GM19372 (cell line): ENCODE measurements around the gene AK1.
"Not testable (repeated sequence)": the region's sequence is repeated elsewhere in the genome, so short reads cannot be mapped to it uniquely, and the experiment has no call there.

ENCODE experiments used
- ATAC-seq: cut with Tn5 transposase; IDR thresholded peaks from one replicate; pipeline ENCODE4 v1.9.1; 2021; ENCODE audit warnings: mild to moderate bottlenecking, low read depth, moderate library complexity; ENCODE audit not compliant: unreplicated experiment

The AK1 gene

DNA sequence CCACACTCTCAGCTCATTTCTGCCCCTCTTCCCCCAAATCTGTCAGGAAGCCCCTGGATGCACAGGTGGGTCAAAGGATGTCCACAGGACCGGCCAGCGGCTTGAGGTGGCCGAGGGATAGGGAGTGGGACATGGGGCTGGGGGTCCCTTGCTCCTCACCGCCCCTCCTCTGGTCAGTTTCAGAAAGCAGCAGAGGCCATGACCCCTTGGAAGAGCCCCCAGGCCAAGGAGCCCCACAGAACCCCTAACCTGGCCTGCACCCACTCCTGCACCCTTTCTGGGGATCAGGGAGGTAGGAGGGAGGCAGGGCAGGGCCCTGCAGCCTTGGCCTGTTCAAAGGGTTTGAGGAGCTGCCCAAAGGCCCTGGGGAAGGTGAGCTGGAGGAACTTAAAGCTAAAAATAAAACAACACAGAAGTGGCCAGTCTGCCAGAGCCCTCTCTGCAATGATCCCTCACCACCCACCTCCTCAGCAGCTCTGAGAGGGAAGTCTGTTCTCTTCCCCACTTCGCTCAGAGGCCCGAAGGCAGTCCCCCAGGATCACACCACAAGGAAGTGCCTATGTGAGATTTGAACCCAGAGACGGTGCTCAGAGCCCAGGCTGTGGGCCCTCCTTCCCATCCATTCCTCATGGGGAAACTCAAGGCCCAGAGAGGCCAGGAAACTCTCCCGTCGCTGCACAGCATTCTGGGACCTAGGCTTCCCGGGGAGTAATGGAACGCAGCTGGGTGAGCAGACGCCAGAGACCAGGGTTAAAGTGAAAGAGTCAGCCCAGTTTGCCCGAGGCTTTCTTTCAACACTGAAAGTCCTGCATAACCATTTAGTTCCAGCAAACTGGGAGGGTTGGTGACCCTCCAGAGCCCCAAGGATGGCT is 23.9 kb downstream of the AK1 start:
- no peak for ATAC-seq

DNA sequence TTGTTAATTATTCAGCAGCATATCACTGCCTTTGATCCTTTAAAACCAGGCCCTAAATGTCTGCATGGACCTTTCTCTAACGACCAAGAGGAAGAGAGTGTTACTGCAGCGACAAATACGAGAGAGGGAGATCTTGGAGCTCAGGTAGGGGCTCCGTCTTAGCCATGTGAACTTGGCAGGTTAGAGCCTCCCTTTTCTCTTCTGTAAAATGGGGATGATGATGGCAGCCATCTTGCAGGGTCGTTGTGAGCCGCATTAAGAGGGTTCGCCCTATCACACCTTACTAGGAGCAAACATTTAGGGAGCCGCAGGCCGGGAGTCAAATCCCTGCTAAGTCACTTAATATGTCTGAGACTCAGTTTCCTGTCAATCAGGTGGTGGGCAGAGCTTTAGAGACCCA is 24.6 kb downstream of the AK1 start:
- ATAC-seq, result no peak

DNA sequence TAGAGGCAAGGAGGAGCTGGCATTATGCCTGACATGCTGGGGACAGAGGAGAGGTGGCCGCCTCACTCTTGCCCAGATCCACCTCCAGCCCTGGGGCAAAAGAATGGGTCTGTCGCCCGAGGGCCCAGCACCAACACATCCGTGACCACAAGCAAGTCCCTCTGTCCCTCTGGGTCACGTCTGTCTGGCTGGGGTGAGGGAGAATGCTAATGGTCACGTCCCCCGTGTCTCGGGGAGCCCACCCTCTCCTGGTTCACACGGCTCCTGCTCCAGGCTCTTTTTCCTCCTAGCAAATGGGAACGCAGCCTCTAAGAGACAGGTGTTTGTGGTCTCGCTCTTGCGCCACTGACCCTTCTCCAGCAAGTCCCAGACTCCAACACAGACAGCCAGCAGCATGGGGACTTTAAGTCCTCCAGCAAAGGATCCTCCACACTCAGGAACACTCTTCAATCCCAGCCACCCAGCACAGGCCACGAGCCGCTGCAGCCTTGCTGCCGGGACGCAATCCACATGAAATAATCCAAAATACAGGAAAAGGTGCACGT is 27.1 kb downstream of the AK1 start:
- ATAC-seq, result no peak

DNA sequence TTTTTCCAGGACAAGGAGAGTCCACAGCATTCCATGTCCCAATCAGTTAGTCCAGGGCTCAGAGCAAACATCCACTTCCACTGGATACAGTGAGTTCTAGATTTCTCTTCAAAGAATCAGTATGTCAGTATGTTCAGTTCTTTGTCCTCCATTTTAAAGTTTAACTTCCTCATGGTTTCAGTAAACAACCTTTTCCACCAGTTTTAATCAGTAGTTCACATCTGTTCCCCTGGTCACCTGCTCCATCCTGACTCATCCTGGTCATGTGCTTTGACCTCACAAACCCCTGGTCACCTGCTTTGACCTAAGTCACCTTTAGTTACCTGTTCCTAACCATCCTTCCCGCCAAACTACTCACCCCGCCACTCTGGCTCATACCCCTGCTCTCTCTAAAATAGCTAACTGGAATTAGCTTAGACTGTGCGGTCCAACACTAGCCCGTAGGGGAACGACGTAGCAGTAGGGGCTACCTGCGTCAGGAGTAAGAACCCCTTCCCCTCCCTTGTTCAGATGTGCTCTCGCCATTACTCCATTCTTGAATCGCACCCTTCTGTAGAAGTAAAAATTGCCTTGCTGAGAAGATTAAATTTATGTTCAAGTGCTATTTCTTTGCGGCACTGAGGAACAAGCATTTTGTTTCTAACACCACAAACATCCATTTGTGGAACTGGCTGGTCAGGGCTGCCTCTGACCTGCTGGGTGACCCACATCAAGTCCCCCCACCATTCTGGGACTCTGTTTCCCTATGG is 28.5 kb downstream of the AK1 start:
- ATAC-seq, result no peak

DNA sequence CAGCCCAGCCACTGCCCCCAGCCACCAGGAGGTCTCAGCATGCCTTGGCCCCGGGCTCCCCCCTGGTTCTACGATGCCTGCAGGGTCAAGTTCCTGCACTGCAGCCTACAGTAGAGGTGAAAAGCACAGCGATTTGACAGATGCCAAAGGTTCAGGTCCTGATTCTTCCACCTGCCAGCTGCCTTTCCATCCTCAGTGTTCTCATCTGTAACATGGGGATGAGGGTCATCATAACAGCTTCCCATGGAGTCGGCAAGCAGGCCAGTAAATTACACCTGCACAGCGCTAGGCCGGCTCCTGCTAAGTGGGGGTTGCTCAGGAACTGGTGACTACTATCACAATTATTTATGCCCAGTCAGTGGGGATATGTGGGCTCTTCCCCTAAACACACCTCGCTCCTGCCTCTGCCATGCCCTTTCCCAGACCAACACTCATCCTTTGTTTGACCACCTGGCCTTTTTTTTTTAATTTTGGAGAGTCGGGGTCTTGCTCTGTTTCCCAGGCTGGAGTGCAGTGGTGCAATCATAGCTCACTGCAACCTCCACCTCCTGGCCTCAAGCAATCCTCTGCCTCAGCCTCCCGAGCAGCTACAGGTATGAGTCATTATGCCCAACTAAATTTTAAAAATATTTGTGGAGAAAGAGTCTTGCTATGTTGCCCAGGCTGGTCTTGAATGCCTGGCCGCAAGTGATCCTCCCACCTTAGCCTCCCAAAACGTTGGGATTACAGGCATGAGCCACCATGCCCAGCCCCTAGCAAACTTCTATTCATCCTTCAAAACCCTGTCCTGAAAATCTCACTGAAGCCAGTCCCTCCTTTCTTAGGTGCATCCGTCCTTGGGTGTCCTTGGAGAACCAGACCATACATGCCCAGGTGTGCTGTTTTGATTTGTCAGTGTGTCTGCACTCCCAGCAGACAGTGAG is 29.4 kb downstream of the AK1 start:
- no peak for ATAC-seq

DNA sequence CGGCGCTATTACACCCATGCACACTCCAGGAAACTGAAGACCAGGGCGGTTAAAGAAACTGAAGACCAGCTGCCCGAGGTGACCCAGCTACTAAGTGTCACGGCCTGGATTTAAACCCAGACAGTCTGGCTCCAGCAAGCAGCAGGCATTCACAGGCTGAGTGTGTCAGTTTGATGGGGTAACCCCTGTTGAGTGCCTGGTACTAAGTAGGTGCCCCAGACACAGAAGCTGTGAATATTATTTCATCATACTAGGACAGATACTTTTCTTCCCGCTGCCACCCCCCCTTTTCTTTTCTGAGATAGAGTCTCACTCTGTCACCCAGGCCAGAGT is 30.3 kb downstream of the AK1 start:
- no peak for ATAC-seq

DNA sequence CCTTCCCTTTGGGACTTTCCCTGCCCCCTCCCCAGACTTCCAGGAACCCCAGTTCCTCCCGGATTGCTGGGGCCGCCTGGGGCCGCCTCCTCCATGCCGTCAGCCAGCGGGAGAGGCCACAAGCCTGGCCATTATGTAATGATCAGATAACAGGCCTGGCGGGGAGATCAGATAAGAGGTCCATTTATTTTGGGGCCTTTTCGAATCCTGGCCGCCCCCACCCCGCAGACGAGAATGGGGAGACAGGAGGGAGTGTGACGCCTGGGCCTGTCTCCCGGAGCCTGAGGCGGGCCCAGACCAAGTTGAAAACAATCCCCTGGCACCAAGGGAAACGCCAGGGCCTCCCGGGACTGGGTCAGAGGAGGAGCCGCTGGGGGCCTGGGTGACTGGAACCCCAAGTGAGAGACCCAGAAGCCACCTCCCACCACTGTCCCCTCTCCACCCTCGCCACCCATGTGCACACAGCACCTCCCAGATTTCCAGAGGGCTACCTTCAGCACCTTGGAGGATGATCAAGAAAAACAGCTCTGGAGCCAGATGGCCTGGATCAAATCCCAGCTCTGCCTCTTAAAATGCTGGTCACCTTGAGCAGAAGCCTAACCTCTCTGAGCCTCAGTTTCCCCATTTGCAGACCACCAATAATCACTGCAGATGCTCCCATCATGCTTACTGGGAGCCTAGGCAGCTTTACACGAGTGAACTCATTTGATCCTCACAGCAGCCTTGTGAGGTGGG is 30.9 kb downstream of the AK1 start:
- no peak for ATAC-seq

DNA sequence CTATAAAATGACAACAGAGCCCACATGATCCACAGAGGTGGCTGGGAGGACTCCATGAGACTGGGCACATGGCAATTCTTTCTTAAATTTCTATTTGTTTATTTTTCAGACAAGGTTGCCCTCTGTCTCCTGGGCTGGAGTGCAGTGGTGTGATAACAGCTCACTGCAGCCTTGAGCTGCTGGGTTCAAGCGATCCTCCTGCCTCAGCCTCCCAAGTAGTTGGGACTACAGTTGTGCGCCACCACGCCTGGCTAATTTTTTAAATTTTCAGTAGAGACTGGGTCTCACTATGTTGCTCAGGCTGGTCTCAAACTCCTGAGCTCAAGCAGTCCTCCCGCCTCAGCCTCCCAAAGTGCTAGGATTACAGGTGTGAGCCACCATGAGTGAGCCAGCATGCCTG is 31.9 kb downstream of the AK1 start:
- not testable (repeated sequence) for ATAC-seq

DNA sequence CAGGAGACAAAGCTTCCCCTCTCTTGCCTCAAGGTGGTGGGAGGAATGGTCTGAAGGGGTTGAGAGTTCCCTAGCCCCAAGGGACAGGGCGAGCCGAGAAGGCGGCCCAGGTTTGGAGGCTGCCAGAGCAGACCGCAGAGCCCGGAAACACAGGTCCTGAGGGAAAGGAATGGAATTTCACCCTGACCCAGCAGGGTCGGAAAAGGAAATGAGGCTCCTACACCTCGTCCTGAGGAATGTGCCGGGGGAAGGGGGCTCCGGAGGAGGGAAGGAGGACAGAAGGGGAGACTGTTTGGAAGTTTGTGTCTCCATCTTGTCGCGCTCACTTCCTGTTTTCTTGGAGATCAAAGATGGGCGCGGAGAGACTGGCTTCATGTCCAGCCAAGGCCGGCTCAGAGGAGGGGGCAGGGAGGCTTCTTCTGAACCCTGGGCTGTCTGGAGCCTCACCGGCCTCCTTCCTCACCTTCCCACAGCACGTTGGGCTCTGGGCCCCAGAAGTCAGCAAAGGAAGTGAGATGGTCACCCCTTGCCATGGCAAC is 32.6 kb downstream of the AK1 start:
- ATAC-seq, result no peak

DNA sequence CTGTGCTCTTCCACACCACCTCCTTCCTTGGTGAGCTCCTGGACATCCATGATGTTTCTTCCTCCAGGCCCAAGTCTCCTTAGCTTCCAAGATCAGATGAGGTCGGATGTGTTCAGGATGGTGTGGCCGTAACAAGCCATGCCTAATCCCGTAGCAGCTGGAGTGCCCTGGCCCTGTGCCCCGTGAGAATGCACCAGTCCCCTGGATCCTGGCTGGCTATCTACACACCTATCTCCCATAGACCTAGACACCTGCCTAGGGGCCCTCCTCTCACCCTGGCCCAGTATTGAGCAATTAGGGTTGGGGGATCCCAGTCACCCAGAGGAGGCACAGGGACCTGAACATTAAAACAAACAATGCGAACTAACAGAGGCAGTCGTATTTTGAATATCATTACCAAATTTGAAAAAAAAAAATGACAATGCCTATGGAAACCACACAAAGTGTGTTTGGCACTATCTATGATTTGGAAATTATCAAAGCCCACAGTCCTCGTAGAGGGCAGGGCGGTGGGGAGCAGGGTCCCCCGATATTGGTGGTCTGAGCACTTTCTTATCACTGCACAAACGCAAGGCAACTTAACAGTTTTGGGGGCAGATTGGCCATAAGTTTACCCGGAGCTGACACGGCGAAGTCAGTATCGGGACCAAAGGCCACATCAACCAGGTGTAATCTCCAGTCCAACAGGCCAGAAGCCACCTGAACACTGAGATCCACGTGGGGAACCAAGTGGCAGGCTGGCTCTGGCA is 36.2 kb downstream of the AK1 start:
- ATAC-seq, result no peak

DNA sequence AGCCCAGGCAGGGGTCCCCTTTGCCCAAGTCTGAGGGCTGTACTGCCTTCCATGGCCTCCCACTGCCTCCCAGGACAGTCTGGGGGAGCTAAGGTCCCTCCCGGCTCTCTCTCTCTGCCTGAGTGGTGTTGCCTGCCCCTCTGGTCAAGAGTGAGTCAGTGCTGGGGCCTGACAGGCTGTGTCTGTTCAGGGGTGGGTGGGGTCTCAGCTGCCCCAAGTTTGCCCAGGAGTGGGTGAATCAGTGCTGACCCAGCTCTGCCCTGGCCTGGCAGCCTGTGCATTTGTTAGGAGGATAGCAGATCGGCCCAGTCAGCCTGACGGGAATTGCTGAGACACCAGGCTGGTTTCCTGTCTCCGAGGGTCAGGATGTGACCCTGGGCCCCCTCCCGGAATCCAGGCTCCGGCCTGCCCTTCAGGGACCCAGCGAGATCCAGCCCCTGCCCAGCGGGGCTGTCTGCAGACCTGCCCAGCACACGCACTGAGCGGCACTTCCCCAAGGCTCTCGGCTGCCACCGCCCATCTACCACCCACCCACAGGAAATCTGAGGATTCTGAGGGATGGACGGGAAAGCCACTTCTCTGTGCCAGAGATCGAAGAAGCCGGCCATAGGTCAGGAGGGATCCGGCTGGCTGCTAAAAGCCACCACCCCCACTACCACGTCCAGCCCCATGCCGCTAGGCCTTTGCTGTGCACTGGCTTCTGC is 38.9 kb downstream of the AK1 start:
- no peak for ATAC-seq

DNA sequence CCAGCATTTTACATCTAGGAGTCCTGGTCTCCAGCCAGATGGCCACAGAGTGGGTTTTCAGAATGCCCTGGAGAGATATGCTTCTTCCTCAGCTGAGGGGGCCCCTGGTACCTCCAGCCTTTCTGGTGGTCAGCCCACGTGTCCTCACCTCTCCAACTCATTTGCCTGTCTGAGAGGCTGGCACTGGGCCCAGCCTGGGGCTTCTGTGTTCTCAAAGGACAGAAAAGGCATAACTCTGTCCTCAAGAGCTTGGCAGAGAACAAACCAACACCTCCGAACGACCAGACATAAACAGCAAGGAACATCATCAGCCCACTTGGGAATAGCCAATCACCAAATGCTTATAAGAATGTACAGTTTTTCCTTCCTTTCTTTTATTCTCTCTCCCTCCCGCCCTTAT is 40.1 kb downstream of the AK1 start:
- ATAC-seq, result no peak

DNA sequence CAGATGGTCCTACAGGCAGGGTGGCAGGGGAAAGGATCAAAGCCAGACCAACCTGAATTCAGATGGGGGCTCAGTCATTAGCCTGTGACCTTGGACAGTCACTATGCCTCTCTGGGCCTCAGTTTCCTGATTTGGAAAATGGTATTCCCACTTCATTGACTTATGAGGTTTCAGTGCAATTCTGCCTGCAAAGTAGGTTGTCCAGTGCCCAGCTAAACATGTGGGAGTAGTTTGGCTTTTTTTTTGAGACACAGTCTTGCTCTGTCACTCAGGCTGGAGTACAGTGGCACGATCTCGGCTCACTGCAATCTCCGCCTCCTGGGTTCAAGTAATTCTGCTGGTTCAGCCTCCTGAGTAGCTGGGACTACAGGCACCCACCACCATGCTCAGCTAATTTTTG is 40.9 kb downstream of the AK1 start:
- not testable (repeated sequence) for ATAC-seq

DNA sequence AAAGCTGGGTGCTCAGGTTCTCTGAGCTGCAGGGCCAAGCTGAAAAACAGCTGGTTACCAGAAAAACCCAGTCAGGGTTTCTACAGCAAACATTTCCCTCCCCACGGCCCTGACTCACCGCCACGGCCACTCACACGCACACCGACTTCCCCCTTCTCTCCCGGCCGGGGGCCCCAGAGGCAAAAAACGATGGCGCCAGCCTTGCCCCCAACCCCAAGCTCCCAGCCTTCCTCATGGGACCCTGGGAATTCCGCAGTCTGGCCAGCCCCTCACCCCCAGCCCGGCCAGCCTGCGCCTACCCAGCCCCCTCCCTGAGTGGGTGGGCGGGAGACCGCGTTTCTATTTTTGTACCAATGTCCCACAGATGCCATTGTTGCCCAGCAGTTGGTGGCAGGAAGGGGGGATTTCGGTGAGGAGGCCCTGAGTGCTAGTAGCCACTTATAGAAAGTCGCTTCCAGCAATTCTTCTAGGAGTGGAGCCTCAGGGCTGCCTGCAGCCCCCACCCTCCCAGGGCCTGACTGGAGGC is 41.4 kb downstream of the AK1 start:
- ATAC-seq, result no peak

DNA sequence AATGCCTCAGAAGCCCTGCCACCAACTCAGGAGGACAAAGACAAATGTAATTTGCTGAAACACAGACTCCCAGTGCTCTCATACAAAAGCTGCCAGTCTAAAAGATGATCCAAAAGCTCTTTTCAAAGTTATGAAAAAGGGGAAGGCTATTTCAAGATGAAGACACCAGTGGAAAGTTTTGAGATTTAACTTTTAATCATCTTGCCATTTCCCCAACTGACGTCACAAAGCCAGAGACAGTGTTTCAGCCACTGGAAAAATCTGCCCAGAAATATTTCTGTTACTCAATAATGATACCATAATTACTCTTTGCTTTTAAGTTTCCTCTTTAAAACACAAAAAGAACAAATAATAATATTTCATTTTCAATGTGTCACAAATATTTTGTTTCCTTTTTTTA is 43.9 kb downstream of the AK1 start:
- no peak for ATAC-seq

DNA sequence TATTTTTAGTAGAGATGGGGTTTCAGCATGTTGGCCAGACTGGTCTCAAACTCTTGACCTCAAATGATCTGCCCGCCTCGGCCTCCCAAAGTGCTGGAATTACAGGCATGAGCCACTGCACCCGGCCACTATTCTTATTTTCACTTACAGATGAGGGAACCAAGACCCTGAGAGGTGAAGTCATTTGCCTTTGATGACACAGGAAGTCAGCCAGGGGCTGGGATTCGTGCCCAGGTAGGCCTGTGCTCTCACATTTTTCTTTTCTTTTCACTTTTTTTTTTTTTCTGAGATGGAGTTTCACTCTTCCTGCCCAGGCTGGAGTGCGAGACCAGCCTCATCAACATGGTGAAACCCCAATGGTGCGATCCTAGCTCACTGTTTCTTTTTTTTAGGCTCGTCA is 45.2 kb downstream of the AK1 start:
- no peak for ATAC-seq

DNA sequence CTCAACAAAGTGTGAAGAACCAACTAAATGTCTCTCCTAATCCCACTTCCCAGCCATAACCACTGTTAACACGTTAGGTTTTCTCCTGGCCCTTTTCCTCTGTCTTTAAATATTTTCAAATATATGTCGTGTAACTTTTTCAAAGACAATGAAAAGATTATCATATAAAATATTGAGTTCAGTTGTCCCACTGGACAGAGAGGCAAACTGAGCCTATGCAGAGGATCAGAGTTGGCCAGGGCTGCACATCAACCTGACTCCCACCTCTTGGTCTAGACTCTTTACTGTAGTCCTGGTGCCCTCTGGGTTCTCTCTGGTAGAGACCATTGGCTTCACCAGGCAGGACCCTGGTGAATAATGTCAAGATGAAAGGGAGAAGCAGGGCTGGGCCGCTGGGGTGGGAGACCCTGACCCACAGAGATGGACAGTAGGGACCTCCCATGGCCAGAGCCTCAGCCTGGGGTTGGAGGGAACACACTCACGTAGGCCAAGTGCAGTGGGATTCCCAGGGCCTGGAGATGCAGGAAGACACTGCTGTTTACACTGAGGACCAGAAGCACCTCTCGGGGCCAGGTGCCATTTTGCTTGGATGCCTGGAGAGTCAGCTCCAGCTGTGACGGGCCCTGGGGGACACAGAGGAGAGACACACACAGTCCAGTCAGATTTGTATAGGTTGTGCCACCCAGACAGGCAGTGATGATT is 48.1 kb downstream of the AK1 start:
- ATAC-seq, result no peak
